Inflammatory macrophage treated with lipopolysaccharide for 4 hours (primary cell): ENCODE measurements around the gene SMAP1.

Experiments used
- DNase-seq: peaks from one replicate; pipeline ENCODE4 v3.0.0-alpha.2; 2020

Gene SMAP1

DNA sequence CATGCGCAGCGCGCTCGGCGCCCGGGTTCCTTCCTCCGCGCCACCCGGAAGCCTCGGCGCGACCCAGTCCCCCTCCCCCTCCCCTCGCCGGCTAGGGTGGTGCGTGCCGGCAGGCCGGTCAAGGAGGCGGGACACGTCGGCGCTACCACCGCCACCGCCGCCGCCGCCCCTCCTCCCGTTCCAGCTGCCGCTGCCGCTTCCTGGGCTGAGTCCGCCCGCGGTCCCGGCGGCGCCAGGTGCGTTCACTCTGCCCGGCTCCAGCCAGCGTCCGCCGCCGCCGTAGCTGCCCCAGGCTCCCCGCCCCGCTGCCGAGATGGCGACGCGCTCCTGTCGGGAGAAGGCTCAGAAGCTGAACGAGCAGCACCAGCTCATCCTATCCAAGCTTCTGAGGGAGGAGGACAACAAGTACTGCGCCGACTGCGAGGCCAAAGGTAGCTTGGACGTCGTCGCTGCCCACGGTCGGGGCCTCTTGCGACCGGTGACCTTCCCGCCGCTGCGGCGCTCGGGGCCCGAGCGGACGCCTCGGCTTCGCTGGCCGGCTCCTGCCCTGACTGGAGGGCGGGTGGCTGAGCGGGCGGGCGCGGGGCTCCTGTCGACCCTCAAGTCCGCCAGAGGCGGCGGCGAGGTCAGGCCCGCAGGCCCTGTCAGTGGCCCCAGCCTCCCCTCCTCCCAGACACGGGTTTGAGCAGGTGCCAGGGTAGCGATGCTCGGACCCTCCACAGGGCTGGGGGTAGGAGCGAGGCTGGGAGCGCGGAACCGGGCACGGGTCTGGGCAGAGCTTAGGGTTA, at the start of gene SMAP1:
TSS of gene SMAP1 (plus strand) at position 173 of the 788 bp plus-strand sequence. CDS start at position 314, 141 bp downstream.
- peak; percentile 91 for DNase-seq

DNA sequence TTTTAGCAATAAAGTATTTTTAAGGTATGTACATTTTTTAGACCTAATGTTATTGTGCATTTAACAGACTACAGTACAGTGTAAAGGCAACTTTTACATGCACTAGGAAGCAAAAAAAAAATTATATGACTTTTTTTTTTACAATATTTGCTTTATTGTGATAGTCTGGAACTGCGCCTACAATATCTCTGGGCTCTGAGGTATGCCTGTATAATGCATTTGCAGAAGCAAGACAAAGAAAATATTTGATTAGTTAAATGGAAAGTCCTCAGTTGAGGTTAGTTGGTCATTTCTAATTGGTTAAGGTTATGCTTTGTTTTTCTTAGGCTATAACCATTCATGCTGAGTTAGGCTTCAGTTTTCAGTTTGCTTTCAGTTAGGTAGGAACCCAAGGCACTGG, 46.9 kb upstream of the SMAP1 start:
- no peak for DNase-seq

- DNase-seq: no peak
Measured at GRCh38 chr6:70622461-70622860, 45.2 kb upstream of the SMAP1 start.

- DNase-seq: no peak
Measured at GRCh38 chr6:70625436-70625835, 42.2 kb upstream of the SMAP1 start.

DNA sequence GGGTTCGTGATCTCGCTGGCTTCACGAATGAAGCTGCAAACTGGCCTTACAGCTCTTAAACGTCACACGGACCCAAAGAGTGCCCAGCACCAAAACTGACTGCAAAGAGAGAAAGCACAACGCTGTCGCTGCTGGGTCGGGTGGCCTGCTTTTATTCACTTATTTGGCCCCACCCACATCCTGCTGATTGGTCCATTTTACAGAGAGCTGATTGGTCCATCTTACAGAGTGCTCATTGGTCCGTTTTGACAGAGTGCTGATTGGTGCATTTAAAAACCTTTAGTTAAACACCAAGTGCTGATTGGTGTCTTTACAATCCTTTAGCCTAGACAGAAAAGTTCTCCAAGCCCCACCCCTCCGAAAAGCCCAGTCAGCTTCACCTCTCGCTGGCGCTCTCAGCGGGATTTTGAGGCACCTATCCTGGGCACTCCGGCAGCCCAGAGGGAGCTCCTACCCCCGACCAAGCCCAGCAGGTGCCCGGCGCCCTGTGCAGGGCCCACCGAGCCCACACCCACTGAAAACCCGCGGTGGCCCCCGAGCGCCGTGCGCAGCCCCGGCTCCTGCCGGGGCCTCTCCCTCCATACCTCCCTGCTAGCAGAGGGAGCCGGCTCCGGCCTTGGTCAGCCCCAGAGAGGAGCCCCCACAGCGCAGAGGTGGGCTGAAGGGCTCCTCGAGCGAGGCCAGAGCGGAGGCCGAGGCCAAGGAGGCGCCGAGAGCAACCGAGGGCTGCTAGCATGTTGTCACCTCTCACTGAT, 40.0 kb upstream of the SMAP1 start:
- DNase-seq: no peak

GRCh38 chr6:70629929-70630328, 37.8 kb upstream of the SMAP1 start:
- no peak for DNase-seq

DNA sequence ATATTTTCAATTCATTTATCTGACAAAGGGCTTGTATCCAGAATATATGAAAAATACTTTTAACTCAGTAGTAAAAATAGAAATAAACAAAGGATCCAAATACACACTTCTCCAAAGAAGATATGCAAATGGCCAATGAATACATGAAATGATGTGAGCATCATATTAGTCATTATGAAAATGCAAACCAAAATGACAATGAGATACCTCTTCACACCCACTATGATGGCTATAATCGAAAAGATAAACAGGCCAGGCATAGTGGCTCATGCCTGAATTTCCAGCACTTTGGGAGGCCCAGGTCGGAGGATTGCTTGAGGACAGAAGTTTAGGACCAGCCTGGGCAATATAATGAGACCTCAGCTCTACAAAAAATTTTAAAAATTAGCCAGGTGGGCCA, 33.8 kb upstream of the SMAP1 start:
- DNase-seq: no peak

DNA sequence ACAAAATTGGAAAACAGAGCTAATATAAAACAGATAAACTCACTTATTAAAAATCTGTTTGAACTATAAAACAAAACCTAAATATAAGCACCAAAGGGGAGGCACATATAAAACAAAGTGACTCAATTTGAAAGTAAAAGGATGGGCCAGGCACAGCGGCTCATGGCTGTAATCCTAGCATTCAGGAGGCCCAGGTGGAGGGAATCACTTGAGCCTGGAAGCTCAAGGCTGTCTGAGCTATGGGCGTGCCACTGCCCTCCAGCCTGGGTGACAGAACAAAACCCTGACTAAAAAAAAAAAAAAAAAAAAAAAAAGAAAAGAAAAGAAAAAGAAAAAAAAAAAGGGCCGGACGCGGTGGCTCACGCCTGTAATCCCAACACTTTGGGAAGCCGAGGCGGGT, 31.1 kb upstream of the SMAP1 start:
- DNase-seq: no peak

- DNase-seq: no peak
Measured at GRCh38 chr6:70638468-70638867, 29.2 kb upstream of the SMAP1 start.

DNA sequence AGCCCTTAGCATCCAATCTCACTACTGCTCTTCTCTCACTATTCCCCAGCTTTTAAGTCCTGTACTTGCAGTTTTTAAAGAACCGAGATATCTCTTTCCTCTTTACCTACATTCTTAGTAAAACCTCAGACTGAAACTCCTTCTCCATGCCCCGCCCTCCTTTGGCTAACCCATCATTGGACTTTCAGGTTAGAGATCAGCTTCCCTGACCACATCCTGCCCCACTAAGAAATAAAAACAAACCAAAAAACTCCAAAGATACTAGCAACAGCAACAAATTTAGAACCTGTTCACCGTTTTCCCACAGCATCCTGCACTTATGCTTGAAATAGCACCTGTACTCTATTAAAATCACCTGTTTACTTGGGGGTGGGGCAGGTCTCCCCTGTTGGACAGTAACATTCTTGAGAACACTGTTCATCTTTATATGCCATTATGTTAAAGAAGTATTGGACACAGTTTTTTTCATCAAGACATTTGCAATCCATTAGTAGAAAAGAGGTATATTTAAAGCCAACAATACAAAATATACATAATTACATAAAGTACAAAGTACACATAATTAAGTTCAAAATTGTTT, 16.3 kb upstream of the SMAP1 start:
- no peak for DNase-seq

- no peak for DNase-seq
Measured at GRCh38 chr6:70652216-70652615, 15.5 kb upstream of the SMAP1 start.

DNA sequence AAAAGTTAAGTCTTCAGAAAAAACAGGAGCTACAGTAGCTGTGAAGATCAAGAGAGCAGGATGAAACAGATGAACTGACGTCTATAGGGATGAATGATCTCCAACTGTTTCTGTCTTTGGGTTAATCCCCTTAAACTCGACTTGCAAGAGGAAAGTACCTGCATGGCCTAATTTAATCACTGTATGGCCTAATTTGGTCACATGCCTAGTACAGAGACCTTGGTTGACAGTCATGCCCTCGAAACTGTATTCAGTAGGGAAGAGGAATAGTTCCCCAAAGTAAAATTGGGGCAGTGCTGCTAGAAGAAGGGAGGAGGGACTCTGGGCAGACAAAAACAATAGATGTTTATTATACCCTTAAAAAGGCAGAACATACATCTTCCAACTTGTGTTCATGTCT, 10.0 kb upstream of the SMAP1 start:
- no peak for DNase-seq

GRCh38 chr6:70663881-70664466, 3.7 kb upstream of the SMAP1 start:
- no peak for DNase-seq

- peak; percentile 78 for DNase-seq
Measured at GRCh38 chr6:70666706-70667105, 977 bp upstream of the SMAP1 start.

DNA sequence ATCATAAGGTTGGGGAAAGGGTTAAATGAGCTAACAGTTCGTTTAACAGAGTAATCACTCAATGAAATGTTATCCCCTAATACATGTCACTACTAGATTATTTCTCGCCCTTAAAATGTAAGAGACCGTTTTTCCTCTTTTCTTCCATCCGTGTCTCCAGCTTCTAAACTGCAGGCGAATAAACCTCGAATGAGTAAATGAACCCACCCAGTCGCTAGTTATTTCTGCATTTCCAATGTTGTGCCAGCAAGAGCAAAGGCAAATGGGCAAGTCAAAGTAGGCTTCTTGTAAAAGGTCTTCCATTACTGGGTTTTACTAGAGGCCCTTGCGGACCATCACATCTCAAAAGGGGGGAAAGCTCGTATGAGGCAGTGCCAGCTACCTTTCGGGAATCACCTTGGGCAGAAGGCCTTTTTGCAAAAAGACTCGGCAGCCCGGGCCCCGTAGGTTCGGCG, 400 bp upstream of the SMAP1 start:
- no peak for DNase-seq

DNA sequence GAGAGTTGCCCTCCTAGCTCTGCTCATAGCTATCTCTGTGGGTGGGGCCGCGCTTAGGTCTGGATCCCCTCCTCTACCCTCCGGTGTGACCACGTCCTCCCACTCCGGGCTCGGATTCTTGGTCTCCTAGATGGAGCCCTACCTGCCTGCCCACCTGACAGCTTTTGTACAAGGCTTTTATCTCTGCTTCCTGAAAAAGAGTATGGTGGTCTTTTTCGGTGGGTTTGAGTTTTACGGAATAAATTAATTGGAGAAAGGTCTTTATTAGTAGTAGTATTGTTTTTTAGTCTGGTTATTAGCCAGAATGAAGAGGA, 773 bp downstream of the SMAP1 start:
- DNase-seq: peak; percentile 23

DNA sequence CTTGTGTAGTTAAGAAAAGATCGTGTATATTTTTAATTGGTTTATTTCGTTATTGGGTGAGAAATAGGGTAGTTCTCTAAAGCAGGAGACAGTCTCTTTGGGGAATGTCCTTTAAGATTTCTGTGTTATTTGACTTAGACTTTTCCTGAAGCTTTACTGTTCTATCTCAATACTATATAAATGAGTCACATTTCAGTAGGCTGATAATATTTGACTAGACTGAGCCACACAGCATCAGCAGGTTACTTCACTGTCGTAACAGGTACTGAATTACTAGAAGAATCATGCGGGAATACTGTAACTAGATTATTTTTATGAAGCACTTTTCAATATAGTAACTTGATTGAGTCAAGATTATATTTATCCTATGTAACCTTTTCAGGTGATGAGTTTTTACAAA, 1.4 kb downstream of the SMAP1 start:
- DNase-seq: peak; percentile 1

GRCh38 chr6:70672549-70672948, 4.9 kb downstream of the SMAP1 start:
- DNase-seq: no peak

GRCh38 chr6:70673054-70673453, 5.4 kb downstream of the SMAP1 start:
- DNase-seq: no peak

GRCh38 chr6:70673601-70674000, 5.9 kb downstream of the SMAP1 start:
- peak; percentile 22 for DNase-seq

DNA sequence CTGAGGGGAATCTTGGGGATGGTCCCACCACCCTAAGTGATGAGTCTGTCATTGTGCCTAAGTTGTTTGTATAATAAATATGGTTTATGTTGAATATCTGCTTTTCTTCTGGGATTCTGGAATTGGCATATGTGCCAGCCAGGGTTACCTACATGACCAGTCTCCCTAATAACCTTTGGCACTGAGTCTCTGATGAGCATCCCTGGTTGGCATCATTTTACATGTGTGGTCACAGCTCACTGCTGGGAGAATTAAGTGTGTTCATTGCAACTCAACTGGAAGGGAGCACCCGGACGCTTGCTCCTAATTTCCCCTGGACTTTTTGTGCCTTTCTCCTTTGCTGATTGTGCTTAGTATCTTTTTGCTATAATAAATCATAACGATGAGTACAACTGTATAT, 8.1 kb downstream of the SMAP1 start:
- DNase-seq: no peak

DNA sequence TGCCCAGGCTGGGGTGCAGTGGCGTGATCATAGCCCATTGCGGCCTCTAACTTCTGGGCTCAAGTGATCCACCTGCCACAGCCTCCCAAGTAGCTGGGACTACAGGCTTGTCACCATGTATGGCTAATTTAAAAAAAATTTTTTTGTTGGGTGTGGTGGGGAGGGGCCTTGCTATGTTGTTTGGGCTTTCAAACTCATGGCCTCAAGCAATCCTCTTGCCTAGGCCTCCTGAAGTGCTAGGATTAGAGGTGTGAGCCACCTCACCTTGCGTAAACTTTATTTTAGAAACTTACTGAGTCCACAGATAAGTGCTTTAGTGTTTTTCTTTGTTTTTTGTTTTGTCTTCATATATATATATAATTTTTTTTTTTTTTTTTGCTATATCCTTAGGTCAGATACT, 9.1 kb downstream of the SMAP1 start:
- no peak for DNase-seq

DNA sequence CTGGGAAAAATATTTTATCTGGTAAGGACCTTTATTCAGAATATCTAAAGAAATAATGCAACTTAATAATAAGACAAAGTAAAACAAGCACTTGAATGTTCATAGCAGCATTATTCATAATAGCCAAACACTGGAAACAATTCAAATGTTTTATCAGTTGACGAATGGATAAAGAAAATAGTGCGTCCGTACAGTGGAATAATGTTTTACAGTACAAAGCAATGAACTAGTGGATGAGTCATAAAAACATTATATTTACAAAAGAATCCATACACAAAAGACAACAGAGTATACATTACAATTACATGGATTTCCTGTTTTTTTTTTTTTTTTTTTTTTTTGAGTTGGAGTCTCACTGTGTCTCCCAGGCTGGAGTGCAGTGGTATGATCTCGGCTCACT, 12.7 kb downstream of the SMAP1 start:
- no peak for DNase-seq
